ENCODE results near the gene DNAJC17. TPM values are rescaled to one million over a fixed set of nuclear protein-coding genes. Genes with fewer than 3 reads are reported as not detected.
A peak's percentile ranks its signal among the peaks of the same experiment; 100 is the strongest.

The DNAJC17 gene, protein sequence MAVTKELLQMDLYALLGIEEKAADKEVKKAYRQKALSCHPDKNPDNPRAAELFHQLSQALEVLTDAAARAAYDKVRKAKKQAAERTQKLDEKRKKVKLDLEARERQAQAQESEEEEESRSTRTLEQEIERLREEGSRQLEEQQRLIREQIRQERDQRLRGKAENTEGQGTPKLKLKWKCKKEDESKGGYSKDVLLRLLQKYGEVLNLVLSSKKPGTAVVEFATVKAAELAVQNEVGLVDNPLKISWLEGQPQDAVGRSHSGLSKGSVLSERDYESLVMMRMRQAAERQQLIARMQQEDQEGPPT
- total RNA-seq, result 10 to 100 TPM; 41.5 to 43.6 TPM

DNA sequence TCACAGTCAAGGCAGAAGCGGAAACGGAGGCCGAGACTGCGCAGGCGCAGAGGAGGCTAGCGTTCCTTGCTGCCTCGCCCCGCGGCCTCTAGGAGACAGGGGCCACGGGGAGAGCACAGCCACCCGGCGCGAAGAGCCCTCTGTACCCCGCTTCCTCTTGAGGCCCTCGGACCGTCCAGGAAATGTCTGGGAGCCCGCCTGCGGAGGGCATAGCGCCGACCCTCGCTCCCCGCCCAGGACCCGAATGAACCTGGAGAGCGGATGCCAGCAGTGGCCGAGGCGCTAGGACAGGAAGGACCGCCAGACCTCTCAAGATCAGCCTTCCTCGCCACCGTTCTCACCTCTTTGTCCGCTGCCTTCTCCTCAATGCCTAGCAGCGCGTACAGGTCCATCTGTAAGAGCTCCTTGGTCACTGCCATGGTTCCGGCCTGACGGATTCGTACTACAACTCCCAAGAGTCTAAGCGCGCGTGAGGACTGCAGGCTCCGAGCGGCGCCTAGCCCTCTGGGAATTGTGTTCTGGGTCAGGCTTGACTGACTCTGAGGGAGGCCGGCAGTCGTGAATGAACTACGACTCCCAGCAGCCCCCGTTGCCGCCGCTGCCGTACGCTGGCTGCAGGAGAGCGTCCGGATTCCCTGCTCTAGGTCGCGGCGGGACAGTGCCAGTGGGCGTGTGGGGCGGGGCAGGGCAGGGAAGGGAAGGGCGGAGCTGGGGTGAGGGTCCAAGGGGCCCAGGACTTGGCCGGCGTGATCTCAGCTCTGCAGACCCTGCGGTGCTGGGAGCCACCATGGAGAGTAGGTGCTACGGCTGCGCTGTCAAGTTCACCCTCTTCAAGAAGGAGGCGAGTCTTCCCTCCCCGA lies at the start of gene DNAJC17, which contains the start of gene ZFYVE19:
Gene DNAJC17 (minus strand): TSS at position 446 of the 860 bp plus-strand sequence. CDS start 27 bp downstream, at position 419.
Gene ZFYVE19 (plus strand): TSS at position 62 of the 860 bp plus-strand sequence. CDS start 501 bp downstream, at position 563.
- peak; percentile 98 for ATAC-seq
- CTCF ChIA-PET, result interaction anchor here (0.7 to 2.5 kb wide), 7 partner anchors 19 to 129 kb away, joined by 3 to 10 read pairs (median 4); partner anchors contain the start of gene VPS18
- no peaks in the 10 kb centered on the region for H3K9me3 Mint-ChIP-seq (ENCODE audit: low read depth)
- H3K4me3 Mint-ChIP-seq, result peak within 1 kb of the TSS; percentile 91
- peaks cover 20% of the 10 kb centered on the region for H3K36me3 Mint-ChIP-seq (ENCODE audit: low read depth)
- no peaks in the 10 kb centered on the region for H3K27me3 Mint-ChIP-seq
- peaks cover 19% of the 10 kb centered on the region for H3K4me1 Mint-ChIP-seq
- POLR2A ChIA-PET, result interaction anchor here (0.7 to 1.0 kb wide), 3 partner anchors 9 to 243 kb away, joined by 3 read pairs; no protein-coding TSS in a partner anchor
- DNase-seq, result peak; percentile 97
- peak within 1 kb of the TSS; percentile 96 for H3K27ac Mint-ChIP-seq
- intact Hi-C loops (cut with DNase I, micrococcal nuclease), result loop anchor here (1.0 to 2.0 kb wide), 21 partner anchors 37 to 853 kb away; partner anchors contain the start of genes GCHFR (in 2 of the 2), INO80 (in 2 of the 2), RMDN3 (in 2 of the 2) and VPS18 (in 2 of the 2)

DNA sequence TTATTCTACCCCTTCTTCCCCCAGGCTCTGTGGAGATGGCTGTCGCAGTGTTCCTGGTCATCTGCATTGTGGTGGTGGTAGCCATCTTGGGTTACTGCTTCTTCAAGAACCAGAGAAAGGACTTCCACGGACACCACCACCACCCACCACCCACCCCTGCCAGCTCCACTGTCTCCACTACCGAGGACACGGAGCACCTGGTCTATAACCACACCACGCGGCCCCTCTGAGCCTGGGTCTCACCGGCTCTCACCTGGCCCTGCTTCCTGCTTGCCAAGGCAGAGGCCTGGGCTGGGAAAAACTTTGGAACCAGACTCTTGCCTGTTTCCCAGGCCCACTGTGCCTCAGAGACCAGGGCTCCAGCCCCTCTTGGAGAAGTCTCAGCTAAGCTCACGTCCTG lies 49.5 kb upstream of the DNAJC17 start:
- H3K9me3 Mint-ChIP-seq (ENCODE audit: low read depth), result no peaks in the 10 kb centered on the region
- POLR2A ChIA-PET, result no interaction called here
- intact Hi-C loops (cut with DNase I, micrococcal nuclease), result loop anchor here in 1 of 2 experiments (1.0 kb wide), 1 partner anchor 38 kb away; the partner anchor contains the start of gene VPS18
- peaks cover 2% of the 10 kb centered on the region for H3K36me3 Mint-ChIP-seq (ENCODE audit: low read depth)
- H3K27me3 Mint-ChIP-seq, result no peaks in the 10 kb centered on the region
- ATAC-seq, result no peak
- peaks cover 3% of the 10 kb centered on the region for H3K4me1 Mint-ChIP-seq
- no peak overlapping the region for H3K4me3 Mint-ChIP-seq
- no peak overlapping the region for H3K27ac Mint-ChIP-seq
- CTCF ChIA-PET, result interaction anchor here (0.5 to 9.2 kb wide), 12 partner anchors 13 to 692 kb away, joined by 3 to 268 read pairs (median 6); partner anchors contain the start of genes DNAJC17, SPINT1, VPS18 and ZFYVE19
- DNase-seq, result no peak

DNA sequence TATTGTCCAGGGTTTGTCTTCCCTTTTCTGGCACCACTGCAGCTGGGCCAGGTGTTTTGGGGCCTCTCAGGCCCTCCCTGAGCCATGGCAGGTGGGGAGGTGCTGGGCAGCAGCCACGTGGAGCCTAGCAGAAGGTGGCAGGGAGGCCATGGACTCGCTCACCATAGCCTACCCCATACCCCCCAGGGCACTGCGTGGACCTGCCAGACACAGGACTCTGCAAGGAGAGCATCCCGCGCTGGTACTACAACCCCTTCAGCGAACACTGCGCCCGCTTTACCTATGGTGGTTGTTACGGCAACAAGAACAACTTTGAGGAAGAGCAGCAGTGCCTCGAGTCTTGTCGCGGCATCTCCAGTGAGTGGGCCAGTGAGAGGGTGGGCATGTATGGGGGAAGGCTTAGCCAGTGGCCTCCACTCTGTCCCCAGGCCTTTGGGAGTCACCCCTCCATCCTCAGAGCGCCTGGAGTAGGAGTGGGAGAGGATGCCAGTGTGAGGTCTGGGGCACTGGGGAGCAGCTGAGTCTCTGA lies 48.5 kb upstream of the DNAJC17 start:
- DNase-seq (no peak), ATAC-seq (no peak)
- POLR2A ChIA-PET, result no interaction called here
- Mint-ChIP-seq H3K4me3 (no peak overlapping the region), H3K36me3 (ENCODE audit: low read depth) (peaks cover 2% of the 10 kb centered on the region), H3K9me3 (ENCODE audit: low read depth) (no peaks in the 10 kb centered on the region), H3K27me3 (no peaks in the 10 kb centered on the region), H3K4me1 (peaks cover 3% of the 10 kb centered on the region), H3K27ac (no peak overlapping the region)
- CTCF ChIA-PET, result interaction anchor here (5.7 to 9.2 kb wide), 3 partner anchors 35 to 49 kb away, joined by 65 to 268 read pairs (median 150); partner anchors contain the start of gene VPS18
- intact Hi-C loops (cut with DNase I, micrococcal nuclease), result no loop called here

DNA sequence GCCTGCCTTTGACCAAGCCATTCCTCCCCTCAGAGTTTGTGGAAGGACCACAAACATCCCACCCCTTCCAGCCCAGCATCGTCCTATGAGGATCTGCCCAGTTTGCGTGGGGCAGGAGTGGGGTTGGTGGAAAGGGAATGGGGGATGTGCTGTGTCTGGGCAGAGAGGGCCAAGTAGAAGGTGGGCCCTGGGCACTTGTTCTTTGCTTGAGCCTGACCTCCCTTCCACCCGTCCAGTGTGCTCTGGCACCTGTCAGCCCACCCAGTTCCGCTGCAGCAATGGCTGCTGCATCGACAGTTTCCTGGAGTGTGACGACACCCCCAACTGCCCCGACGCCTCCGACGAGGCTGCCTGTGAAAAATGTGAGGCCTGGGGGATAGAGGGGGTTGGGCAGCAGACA lies 46.9 kb upstream of the DNAJC17 start:
- CTCF ChIA-PET, result interaction anchor here (1.2 to 9.2 kb wide), 3 partner anchors 26 to 43 kb away, joined by 5 to 268 read pairs (median 150); partner anchors contain the start of genes PPP1R14D and VPS18
- Mint-ChIP-seq H3K9me3 (ENCODE audit: low read depth) (no peaks in the 10 kb centered on the region), H3K36me3 (ENCODE audit: low read depth) (peaks cover 2% of the 10 kb centered on the region), H3K4me1 (peaks cover under 1% of the 10 kb centered on the region), H3K4me3 (no peak overlapping the region), H3K27me3 (no peaks in the 10 kb centered on the region), H3K27ac (no peak overlapping the region)
- intact Hi-C loops (cut with DNase I, micrococcal nuclease), result no loop called here
- ATAC-seq (no peak), DNase-seq (no peak)
- POLR2A ChIA-PET, result no interaction called here

DNA sequence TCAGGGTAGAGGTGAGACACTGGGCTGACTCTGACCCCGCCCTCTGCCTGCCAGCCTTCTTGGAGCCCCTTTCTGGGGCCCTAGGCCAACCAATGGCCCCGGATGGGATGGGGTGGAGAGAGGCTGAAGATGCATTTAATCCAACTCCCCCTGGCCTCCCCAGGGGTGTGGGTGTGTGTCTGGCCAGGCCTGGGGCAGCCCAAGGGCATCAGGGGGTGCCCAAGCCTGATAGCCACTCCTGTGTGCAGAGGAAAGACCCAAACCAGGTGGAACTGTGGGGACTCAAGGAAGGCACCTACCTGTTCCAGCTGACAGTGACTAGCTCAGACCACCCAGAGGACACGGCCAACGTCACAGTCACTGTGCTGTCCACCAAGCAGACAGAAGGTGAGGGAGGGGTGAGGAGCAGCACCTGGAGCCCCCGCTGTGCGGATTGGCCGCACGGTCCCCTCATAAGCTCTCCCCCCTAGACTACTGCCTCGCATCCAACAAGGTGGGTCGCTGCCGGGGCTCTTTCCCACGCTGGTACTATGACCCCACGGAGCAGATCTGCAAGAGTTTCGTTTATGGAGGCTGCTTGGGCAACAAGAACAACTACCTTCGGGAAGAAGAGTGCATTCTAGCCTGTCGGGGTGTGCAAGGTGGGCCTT lies 46.1 kb upstream of the DNAJC17 start:
- intact Hi-C loops (cut with DNase I, micrococcal nuclease), result no loop called here
- no peak overlapping the region for H3K27ac Mint-ChIP-seq
- CTCF ChIA-PET, result interaction anchor here (8.2 kb wide), 1 partner anchor 37 kb away, joined by 150 read pairs; no protein-coding TSS in a partner anchor
- H3K9me3 Mint-ChIP-seq (ENCODE audit: low read depth), result no peaks in the 10 kb centered on the region
- DNase-seq (no peak), ATAC-seq (no peak)
- no peaks in the 10 kb centered on the region for H3K4me1 Mint-ChIP-seq
- POLR2A ChIA-PET, result no interaction called here
- no peaks in the 10 kb centered on the region for H3K27me3 Mint-ChIP-seq
- peaks cover 2% of the 10 kb centered on the region for H3K36me3 Mint-ChIP-seq (ENCODE audit: low read depth)
- no peak overlapping the region for H3K4me3 Mint-ChIP-seq

DNA sequence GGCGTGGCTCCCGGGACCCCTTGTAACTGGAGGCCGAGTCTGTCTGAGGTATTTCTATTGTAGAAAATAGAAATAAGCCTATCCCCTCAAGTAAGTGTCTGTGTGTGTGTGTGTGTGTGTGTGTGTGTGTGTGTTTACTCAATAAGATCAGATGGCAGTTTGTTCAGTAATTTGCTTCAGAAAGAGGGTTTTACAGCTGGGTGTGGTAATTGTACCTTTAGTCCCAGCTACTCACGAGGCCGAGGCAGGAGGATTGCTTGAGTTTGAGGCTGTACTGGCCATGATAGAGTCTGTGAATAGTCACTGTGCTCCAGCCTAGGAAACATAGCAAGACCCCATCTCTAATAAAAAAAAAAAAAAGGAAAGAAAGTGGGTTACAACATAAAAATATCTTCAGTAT lies 45.3 kb upstream of the DNAJC17 start:
- POLR2A ChIA-PET, result no interaction called here
- intact Hi-C loops (cut with DNase I, micrococcal nuclease), result no loop called here
- CTCF ChIA-PET, result interaction anchor here (1.0 to 8.2 kb wide), 2 partner anchors 38 to 42 kb away, joined by 3 to 150 read pairs; partner anchors contain the start of gene VPS18
- Mint-ChIP-seq H3K27ac (no peak overlapping the region), H3K9me3 (ENCODE audit: low read depth) (no peaks in the 10 kb centered on the region), H3K4me1 (peaks cover 3% of the 10 kb centered on the region), H3K4me3 (no peak overlapping the region), H3K36me3 (ENCODE audit: low read depth) (peaks cover 2% of the 10 kb centered on the region), H3K27me3 (no peaks in the 10 kb centered on the region)
- DNase-seq (no peak), ATAC-seq (no peak)

DNA sequence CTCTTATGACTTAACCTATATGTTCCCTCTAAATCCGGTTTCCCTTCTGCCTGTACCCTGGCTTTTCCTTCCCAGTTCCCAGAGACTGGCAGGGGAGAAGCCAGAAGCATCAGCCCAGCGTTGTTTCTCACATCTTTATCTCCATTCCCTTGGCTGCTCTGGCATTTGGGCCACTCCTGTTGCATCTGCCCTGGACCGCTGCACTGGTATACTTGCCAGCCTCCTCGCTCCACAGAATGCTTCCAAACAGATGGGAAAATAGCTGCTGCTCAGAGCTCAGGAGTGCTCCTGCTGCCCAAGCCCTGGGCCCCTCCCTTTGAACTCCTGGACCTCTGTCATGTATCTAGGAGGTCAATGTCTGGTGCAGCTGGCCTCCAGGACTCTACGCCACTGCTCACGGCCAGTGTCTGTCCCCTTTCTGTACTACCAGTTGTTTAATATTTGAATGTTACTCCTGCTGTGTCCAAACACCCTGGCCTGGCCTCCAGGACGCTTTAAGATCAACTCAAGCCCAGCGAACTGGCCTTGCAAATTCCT lies 43.4 kb upstream of the DNAJC17 start:
- CTCF ChIA-PET, result interaction anchor here (1.7 kb wide), 1 partner anchor 44 kb away, joined by 6 read pairs; the partner anchor contains the start of gene VPS18
- intact Hi-C loops (cut with DNase I, micrococcal nuclease), result no loop called here
- Mint-ChIP-seq H3K27me3 (peaks cover under 1% of the 10 kb centered on the region), H3K4me3 (no peak overlapping the region), H3K27ac (no peak overlapping the region), H3K4me1 (peaks cover 15% of the 10 kb centered on the region), H3K36me3 (ENCODE audit: low read depth) (peaks cover 2% of the 10 kb centered on the region), H3K9me3 (ENCODE audit: low read depth) (no peaks in the 10 kb centered on the region)
- no peak for DNase-seq
- POLR2A ChIA-PET, result no interaction called here
- ATAC-seq, result no peak

DNA sequence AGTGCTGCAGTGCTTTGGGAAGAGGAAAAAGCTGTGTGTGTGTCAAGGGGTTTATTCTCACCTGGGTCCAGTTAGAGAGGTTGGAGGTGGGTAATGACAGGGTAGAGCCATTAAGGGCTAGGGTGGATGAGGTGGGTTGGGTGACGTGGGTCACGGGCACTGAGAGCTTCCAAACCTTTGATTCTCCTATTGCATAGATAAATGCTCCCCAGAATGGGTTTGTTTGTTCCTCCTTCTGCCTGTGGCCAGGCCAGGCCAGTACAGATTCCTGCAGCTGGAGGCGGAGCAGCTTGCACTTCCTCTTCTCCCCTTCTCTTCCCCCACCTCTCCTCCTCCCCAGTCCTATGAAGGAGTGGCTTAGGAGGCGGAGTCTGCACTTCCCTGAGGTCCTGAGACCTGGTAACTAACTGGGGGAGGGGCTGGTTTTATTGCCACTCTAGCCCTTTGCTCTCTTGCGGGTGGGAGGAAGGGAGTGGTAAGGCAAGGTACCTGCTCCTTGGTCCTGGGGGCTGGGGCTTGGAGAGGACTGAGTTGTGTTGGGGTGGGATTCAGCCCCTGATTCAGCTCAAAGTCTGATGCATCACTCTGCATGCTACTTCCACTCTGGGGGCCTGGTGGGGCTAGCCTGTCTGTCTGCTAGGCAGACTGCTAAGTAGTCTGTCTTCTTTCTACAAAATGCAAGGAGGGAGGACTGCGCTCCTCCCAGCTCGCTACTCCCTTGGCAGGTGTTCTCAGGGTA lies 40.1 kb upstream of the DNAJC17 start:
- POLR2A ChIA-PET, result interaction anchor here (0.5 kb wide), 1 partner anchor 498 kb away, joined by 3 read pairs; no protein-coding TSS in a partner anchor
- Mint-ChIP-seq H3K9me3 (ENCODE audit: low read depth) (no peaks in the 10 kb centered on the region), H3K4me3 (no peak overlapping the region), H3K27me3 (peaks cover 6% of the 10 kb centered on the region), H3K4me1 (peaks cover 26% of the 10 kb centered on the region), H3K36me3 (ENCODE audit: low read depth) (peaks cover 2% of the 10 kb centered on the region), H3K27ac (no peak overlapping the region)
- CTCF ChIA-PET, result interaction anchor here (1.1 to 4.4 kb wide), 2 partner anchors 11 to 12 kb away, joined by 3 to 37 read pairs; no protein-coding TSS in a partner anchor
- intact Hi-C loops (cut with DNase I, micrococcal nuclease), result no loop called here
- no peak for ATAC-seq
- DNase-seq, result no peak

DNA sequence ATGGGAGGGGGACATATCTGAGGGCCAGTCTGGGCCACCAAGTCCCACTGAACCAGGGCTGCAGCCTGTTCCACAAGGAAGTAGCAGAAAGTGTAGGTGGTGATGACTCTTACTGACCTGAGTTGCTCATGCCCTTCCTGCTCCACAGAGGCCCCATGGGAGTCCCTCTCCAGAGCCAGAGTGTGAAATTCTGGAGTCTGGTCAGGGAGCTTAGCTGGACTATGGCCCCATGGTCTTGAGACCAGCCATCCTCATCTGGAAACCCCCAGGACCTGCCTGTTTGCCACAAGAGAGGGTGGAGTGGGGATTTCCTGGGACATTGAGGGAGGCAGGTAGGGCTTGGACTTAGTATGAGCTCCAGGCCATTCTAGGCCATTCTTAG lies 39.6 kb upstream of the DNAJC17 start:
- no peak for ATAC-seq
- CTCF ChIA-PET, result interaction anchor here (0.8 to 4.4 kb wide), 3 partner anchors 11 to 49 kb away, joined by 3 to 37 read pairs (median 3); no protein-coding TSS in a partner anchor

More for the DNA sequence above, 39.6 kb upstream of the DNAJC17 start:
- Mint-ChIP-seq H3K9me3 (ENCODE audit: low read depth) (no peaks in the 10 kb centered on the region), H3K27ac (no peak overlapping the region), H3K36me3 (ENCODE audit: low read depth) (peaks cover 2% of the 10 kb centered on the region), H3K27me3 (peaks cover 6% of the 10 kb centered on the region), H3K4me3 (no peak overlapping the region), H3K4me1 (peaks cover 26% of the 10 kb centered on the region)
- no peak for DNase-seq
- POLR2A ChIA-PET, result interaction anchor here (0.5 kb wide), 1 partner anchor 498 kb away, joined by 3 read pairs; no protein-coding TSS in a partner anchor
- intact Hi-C loops (cut with DNase I, micrococcal nuclease), result no loop called here
